ENCODE results near the gene SIT1. TPM values are rescaled to one million over a fixed set of nuclear protein-coding genes. Genes with fewer than 3 reads are reported as not detected.
A peak's percentile ranks its signal among the peaks of the same experiment; 100 is the strongest.

SIT1 gene
- total RNA-seq, 1 donor from 2014 or later = not detected

DNA sequence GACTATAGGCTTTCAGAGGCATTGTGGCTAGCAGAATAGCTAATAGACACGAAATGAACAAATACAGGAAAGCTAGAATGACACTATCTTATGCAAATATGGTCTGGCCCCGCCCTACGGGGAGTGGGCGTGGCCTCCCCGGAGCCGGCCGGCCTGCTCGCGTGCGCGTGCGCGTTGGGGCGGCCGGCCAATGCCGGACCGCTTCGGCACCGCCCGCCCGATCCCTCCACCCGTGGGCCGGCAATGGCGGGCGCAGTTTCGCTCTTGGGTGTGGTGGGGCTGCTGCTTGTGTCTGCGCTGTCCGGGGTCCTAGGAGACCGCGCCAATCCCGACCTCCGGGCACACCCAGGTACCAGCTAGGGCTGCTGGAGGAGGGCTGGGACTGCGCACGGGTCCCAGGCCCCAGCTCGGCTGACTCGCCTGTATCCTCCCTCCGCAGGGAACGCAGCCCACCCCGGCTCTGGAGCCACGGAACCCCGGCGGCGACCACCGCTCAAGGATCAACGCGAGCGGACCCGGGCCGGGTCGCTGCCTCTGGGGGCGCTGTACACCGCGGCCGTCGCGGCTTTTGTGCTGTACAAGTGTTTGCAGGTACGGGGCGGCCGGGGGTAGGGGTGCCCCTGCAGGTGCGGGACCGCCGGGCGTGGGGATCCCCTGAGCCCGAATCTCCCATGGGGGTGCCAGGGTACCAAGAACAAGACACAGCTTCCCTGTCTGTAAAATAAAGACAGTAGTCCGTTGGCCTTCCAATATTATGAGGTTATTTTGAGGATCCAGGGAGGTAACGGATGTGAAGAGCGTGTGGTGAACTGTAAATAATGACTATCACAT, 7.6 kb upstream of the SIT1 start, which contains the start of gene CCDC107:
Gene CCDC107, plus strand, starts transcription at position 156 of the 831 bp plus-strand sequence. Its CDS starts 88 bp downstream, at position 244.
- peak in 1 of 2 donors; percentile 91 for DNase-seq (ENCODE audit: low spot score in 2 of 2)
- H3K9me3 ChIP-seq = no peaks in the 10 kb centered on the region
- H3K36me3 ChIP-seq = peaks cover 6 to 23% of the 10 kb centered on the region in 2 donors
- peaks cover 5 to 35% of the 10 kb centered on the region in 2 donors for H3K4me1 ChIP-seq
- TF ChIP-seq, protein P1, sequence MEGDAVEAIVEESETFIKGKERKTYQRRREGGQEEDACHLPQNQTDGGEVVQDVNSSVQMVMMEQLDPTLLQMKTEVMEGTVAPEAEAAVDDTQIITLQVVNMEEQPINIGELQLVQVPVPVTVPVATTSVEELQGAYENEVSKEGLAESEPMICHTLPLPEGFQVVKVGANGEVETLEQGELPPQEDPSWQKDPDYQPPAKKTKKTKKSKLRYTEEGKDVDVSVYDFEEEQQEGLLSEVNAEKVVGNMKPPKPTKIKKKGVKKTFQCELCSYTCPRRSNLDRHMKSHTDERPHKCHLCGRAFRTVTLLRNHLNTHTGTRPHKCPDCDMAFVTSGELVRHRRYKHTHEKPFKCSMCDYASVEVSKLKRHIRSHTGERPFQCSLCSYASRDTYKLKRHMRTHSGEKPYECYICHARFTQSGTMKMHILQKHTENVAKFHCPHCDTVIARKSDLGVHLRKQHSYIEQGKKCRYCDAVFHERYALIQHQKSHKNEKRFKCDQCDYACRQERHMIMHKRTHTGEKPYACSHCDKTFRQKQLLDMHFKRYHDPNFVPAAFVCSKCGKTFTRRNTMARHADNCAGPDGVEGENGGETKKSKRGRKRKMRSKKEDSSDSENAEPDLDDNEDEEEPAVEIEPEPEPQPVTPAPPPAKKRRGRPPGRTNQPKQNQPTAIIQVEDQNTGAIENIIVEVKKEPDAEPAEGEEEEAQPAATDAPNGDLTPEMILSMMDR (IDR thresholded peaks at IDR 0.05) = peak; percentile 41 to 64 (median 63)
- intact Hi-C loops (cut with DNase I) = loop anchor here (5.0 to 10.0 kb wide), 4 partner anchors 154 to 666 kb away; partner anchors contain the start of genes FAM221B, HRCT1, SPAAR and SPAG8
- peak within 1 kb of the TSS; percentile 97 to 100 for H3K27ac ChIP-seq
- no peaks in the 10 kb centered on the region for H3K27me3 ChIP-seq
- H3K4me3 ChIP-seq = peak within 1 kb of the TSS; percentile 88 to 99

DNA sequence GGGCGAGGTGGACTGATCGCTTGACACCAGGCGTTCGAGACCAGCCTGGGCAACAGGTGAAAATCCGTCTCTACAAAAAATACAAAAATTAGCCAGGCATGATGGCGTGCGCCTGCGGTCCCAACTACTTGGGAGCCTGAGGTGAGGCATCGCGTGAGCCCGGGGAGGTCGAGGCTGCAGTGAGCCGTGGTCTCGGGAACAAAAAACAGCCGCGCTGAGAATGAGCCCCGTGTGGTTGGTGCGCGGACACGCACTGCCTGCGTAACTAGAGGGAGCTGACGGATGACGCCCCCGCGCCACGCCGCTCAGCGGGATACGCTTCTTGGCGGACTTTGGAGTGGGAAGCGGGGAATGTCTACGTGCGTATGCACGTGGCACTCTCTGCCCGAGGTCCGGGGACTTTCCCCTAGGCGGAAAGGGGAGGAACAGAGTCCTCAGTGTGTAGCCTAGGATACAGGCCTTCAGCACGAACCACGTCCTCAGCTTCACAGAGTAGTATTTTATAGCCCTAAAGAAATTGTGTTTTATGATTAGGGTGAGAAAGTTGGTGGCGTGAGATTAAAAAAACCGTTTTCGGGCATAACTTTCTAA, 6.9 kb upstream of the SIT1 start, which contains the start of gene RMRP:
Gene RMRP, minus strand, starts transcription at position 474 of the 591 bp plus-strand sequence.
- Histone ChIP-seq H3K4me1 (peaks cover 5 to 35% of the 10 kb centered on the region in 2 donors), H3K4me3 (peak within 1 kb of the TSS; percentile 88 to 99), H3K27ac (peak within 1 kb of the TSS; percentile 97 to 100), H3K9me3 (no peaks in the 10 kb centered on the region), H3K36me3 (peaks cover 6 to 23% of the 10 kb centered on the region in 2 donors), H3K27me3 (no peaks in the 10 kb centered on the region)
- TF ChIP-seq, protein P1 (IDR thresholded peaks at IDR 0.05) = peak; percentile 32 to 56 (median 34)
- intact Hi-C loops (cut with DNase I) = loop anchor here (1.0 to 10.0 kb wide), 6 partner anchors 33 to 665 kb away; partner anchors contain the start of genes FAM221B, HRCT1, SPAAR and SPAG8
- DNase-seq (ENCODE audit: low spot score in 2 of 2) = peak; percentile 90 to 99

DNA sequence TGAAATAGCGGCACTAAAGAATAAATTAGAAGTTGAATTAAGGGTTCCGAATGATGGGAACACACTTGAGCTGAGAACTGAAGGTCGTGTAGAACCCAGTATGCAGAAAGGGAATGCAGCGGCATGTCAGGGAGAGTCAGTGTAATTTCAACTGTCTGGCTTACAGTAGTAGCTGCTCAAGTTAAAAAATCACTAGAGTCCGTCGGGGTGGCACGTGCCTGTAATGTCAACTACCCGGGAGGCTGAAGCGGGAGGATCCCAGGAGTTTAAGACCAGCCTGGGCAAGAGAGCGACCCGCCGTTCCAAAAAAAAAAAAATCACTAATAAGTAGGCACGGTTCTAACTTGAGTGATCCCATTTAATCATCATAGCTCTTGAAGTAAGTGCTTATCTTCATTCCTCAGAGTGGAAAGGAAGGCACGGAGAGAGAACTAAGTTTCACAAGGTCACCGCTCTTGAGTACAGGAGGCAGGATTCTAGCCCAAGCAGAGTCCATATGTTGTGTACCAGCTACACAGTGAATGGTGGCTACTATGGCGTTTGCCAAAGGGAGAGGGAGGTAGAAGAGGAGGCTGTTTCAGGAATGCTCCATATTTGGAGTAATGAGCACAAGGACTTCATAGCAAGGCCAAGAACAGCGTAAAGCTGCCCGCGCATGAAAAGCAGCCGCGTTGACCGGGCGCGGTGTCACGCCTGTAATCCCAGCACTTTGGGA, 6.3 kb upstream of the SIT1 start:
- intact Hi-C loops (cut with DNase I) = loop anchor here (1.0 to 10.0 kb wide), 6 partner anchors 33 to 665 kb away; partner anchors contain the start of genes FAM221B, HRCT1, SPAAR and SPAG8
- Histone ChIP-seq H3K4me3 (peak overlapping the region; percentile 88 to 99), H3K27me3 (no peaks in the 10 kb centered on the region), H3K27ac (peak overlapping the region; percentile 97 to 100), H3K9me3 (no peaks in the 10 kb centered on the region), H3K4me1 (peaks cover 5 to 32% of the 10 kb centered on the region in 2 donors), H3K36me3 (peaks cover 6 to 21% of the 10 kb centered on the region in 2 donors)
- TF ChIP-seq, protein P1 (IDR thresholded peaks at IDR 0.05) = no peak
- no peak for DNase-seq (ENCODE audit: low spot score in 2 of 2)

DNA sequence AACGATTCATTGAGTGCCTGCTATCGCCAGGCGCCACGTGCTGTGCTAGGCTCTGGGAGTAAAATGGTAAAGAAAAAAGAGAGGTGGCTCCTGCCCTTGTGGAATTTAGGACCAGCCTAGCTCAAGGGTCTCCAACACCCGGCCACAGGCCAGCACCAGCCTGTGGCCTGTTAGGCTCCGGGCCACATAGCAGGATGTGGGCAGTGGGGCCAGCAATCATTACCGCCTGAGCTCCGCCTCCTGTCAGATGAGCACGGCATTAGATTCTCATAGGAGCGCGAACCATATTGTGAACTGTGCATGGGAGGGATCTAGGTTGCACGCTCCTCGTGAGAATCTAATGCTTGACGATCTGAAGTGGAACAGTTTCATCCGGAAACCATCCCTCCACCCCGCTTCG, 5.6 kb upstream of the SIT1 start:
- no peaks in the 10 kb centered on the region for H3K27me3 ChIP-seq
- no peaks in the 10 kb centered on the region for H3K9me3 ChIP-seq
- H3K4me3 ChIP-seq = no peak overlapping the region
- TF ChIP-seq, protein P1 (IDR thresholded peaks at IDR 0.05) = no peak
- no peak for DNase-seq (ENCODE audit: low spot score in 2 of 2)
- H3K36me3 ChIP-seq = peaks cover 6 to 14% of the 10 kb centered on the region in 2 donors
- peak overlapping the region; percentile 97 to 100 for H3K27ac ChIP-seq
- peaks cover 5 to 25% of the 10 kb centered on the region in 2 donors for H3K4me1 ChIP-seq
- intact Hi-C loops (cut with DNase I) = loop anchor here (2.0 to 10.0 kb wide), 5 partner anchors 52 to 664 kb away; partner anchors contain the start of genes FAM221B, HRCT1, SPAAR and SPAG8

DNA sequence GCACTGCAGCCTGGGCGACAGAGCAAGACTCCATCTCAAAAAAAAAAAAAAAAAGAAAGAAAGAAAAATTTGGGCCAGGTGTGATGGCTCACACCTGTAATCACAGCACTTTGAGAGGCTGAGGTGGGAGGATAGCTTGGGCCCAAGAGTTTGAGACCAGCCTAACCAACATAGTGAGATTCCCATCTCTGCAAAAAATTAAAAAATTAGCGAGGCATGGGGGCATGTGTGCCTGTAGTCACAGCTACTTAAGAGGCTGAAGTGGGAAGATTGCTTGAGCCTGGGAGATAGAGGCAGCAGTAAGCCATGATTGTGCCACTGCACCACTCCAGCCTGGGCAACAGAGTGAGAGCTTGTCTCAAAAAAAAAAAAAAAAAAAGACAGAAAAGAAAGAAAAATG, 2.9 kb upstream of the SIT1 start:
- intact Hi-C loops (cut with DNase I) = loop anchor here (10.0 kb wide), 1 partner anchor 251 kb away; the partner anchor contains the start of genes HRCT1 and SPAAR
- Histone ChIP-seq H3K4me3 (no peak overlapping the region), H3K27ac (peak overlapping the region; percentile 15 to 59), H3K27me3 (no peaks in the 10 kb centered on the region), H3K9me3 (no peaks in the 10 kb centered on the region), H3K4me1 (peaks cover 9 to 36% of the 10 kb centered on the region in 2 donors), H3K36me3 (no peaks in the 10 kb centered on the region)
- no peak for DNase-seq (ENCODE audit: low spot score in 2 of 2)
- TF ChIP-seq, protein P1 (IDR thresholded peaks at IDR 0.05) = no peak

Measured in ascending aorta (tissue), 2 donors.